ENCODE measurements around the gene SLC27A5.
A peak's percentile ranks its signal among the peaks of the same experiment; 100 is the strongest.
"Not testable (repeated sequence)": the region's sequence is repeated elsewhere in the genome, so short reads cannot be mapped to it uniquely, and the experiment has no call there.

The SLC27A5 gene

GRCh38 chr19:58545286-58546018 lies 33.7 kb upstream of the SLC27A5 start:
- TF ChIP-seq POLR2A (IDR thresholded peaks at IDR 0.05; ENCODE audit: low read length) (peak; percentile 5), GATA1 (IDR thresholded peaks at IDR 0.05; ENCODE audit: low read depth, low read length) (no peak)
- DNase-seq: no peak

- no peak for TF ChIP-seq GATA1 (IDR thresholded peaks at IDR 0.05; ENCODE audit: low read depth, low read length)
- no peak for TF ChIP-seq POLR2A (IDR thresholded peaks at IDR 0.05; ENCODE audit: low read length)
- DNase-seq: no peak
These were observed 32.9 kb upstream of the SLC27A5 start for GRCh38 chr19:58544591-58545285.

GRCh38 chr19:58543826-58544590 lies 32.2 kb upstream of the SLC27A5 start, which contains the start of gene TRIM28:
Gene TRIM28 (plus strand): TSS chr19:58544064. CDS start chr19:58544758, 694 bp downstream.
- DNase-seq: no peak
- TF ChIP-seq POLR2A (IDR thresholded peaks at IDR 0.05; ENCODE audit: low read length) (peak; percentile 90), GATA1 (IDR thresholded peaks at IDR 0.05; ENCODE audit: low read depth, low read length) (no peak)

- not testable (repeated sequence) for DNase-seq
These were observed 31.0 kb upstream of the SLC27A5 start for GRCh38 chr19:58542641-58543372.

GRCh38 chr19:58539169-58539559 lies 27.4 kb upstream of the SLC27A5 start:
- DNase-seq: not testable (repeated sequence)

- peak; percentile 52 to 59 for DNase-seq
- TF ChIP-seq POLR2A (IDR thresholded peaks at IDR 0.05; ENCODE audit: low read length) (no peak), GATA1 (IDR thresholded peaks at IDR 0.05; ENCODE audit: low read depth, low read length) (no peak)
These were observed 26.7 kb upstream of the SLC27A5 start for GRCh38 chr19:58538257-58539168.

GRCh38 chr19:58536852-58537798 lies 25.3 kb upstream of the SLC27A5 start:
- no peak for DNase-seq

GRCh38 chr19:58535857-58536256 lies 24.1 kb upstream of the SLC27A5 start:
- no peak for DNase-seq
- TF ChIP-seq POLR2A (IDR thresholded peaks at IDR 0.05; ENCODE audit: low read length) (no peak), GATA1 (IDR thresholded peaks at IDR 0.05; ENCODE audit: low read depth, low read length) (no peak)

More at GRCh38 chr19:58536852-58537798, 25.3 kb upstream of the SLC27A5 start:
- no peak for TF ChIP-seq GATA1 (IDR thresholded peaks at IDR 0.05; ENCODE audit: low read depth, low read length)

GRCh38 chr19:58531034-58531840 lies 19.4 kb upstream of the SLC27A5 start:
- TF ChIP-seq POLR2A (IDR thresholded peaks at IDR 0.05; ENCODE audit: low read length) (no peak), GATA1 (IDR thresholded peaks at IDR 0.05; ENCODE audit: low read depth, low read length) (no peak)
- DNase-seq: no peak

- DNase-seq: no peak
- TF ChIP-seq POLR2A (IDR thresholded peaks at IDR 0.05; ENCODE audit: low read length) (no peak), GATA1 (IDR thresholded peaks at IDR 0.05; ENCODE audit: low read depth, low read length) (no peak)
These were observed 17.6 kb upstream of the SLC27A5 start for GRCh38 chr19:58529405-58529804.

GRCh38 chr19:58522709-58523108 lies 10.9 kb upstream of the SLC27A5 start:
- DNase-seq: no peak
- TF ChIP-seq POLR2A (IDR thresholded peaks at IDR 0.05; ENCODE audit: low read length) (no peak), GATA1 (IDR thresholded peaks at IDR 0.05; ENCODE audit: low read depth, low read length) (no peak)

Data from erythroblast (primary cell).